Epithelial cell of esophagus (primary cell): ENCODE data around the gene TCF7L2.

Source experiments
- DNase-seq: peaks from one replicate; pipeline ENCODE4 v3.0.0; 2010; ENCODE audit warnings: low read depth
- H3K4me3 ChIP-seq: 2 replicates; pipeline ENCODE4 v1.5.1; 2011; ENCODE audit warnings: mild to moderate bottlenecking, low read length, control low read depth
- CTCF ChIP-seq: IDR thresholded peaks from 2 replicates; pipeline ENCODE4 v1.5.1; 2011; ENCODE audit warnings: low read depth, mild to moderate bottlenecking, low read length, control low read depth, inconsistent platforms; ENCODE audit not compliant: insufficient read depth; ENCODE audit errors: missing control alignments

TCF7L2 gene

GRCh38 chr10:112919721-112920120, 30.3 kb upstream of the TCF7L2 start:
- DNase-seq = peak; percentile 92
- H3K4me3 ChIP-seq = no peak overlapping the region
- TF ChIP-seq CTCF = no peak

- DNase-seq = no peak
- H3K4me3 ChIP-seq = no peak overlapping the region
- no peak for TF ChIP-seq CTCF
These were observed 22.9 kb upstream of the TCF7L2 start for GRCh38 chr10:112926906-112927688.

- no peak for DNase-seq
These were observed 22.1 kb upstream of the TCF7L2 start for GRCh38 chr10:112927980-112928379.

GRCh38 chr10:112932658-112933057, 17.4 kb upstream of the TCF7L2 start:
- no peak for DNase-seq
- TF ChIP-seq CTCF = no peak
- no peak overlapping the region for H3K4me3 ChIP-seq

More at GRCh38 chr10:112927980-112928379, 22.1 kb upstream of the TCF7L2 start:
- H3K4me3 ChIP-seq = no peak overlapping the region
- TF ChIP-seq CTCF = no peak

- no peak for TF ChIP-seq CTCF
- no peak overlapping the region for H3K4me3 ChIP-seq
- peak; percentile 24 for DNase-seq
These were observed 15.9 kb upstream of the TCF7L2 start for GRCh38 chr10:112934193-112934592.

GRCh38 chr10:112938808-112939482, 11.1 kb upstream of the TCF7L2 start:
- TF ChIP-seq CTCF = no peak
- DNase-seq = no peak
- no peak overlapping the region for H3K4me3 ChIP-seq
